Activated CD8-positive, alpha-beta T cell treated with anti-CD3 and anti-CD28 coated beads, Interleukin-2, amount 10 ng/mL, durations not matched to agents 7 days and 5 days (primary cell): ENCODE measurements around the gene VIT. TPM values are rescaled to one million over a fixed set of nuclear protein-coding genes. Genes with fewer than 3 reads are reported as not detected.

ENCODE experiments used
- ATAC-seq: fragments of 150-1000 bp; cut with Tn5 transposase; one replicate; pipeline ENCODE4 v1.10.0; 2021; ENCODE audit warnings: moderate library complexity
- CTCF ChIA-PET: fragments of 350-600 bp; sonication (Branson Sonifier 250); formaldehyde crosslinking; loops from one replicate; lab custom pipeline; 2021; ENCODE audit warnings: antibody characterized with exemption; lab: Charles Lee
- POLR2A ChIA-PET: fragments of 350-600 bp; sonication (Branson Sonifier 250); formaldehyde crosslinking; loops from one replicate; lab custom pipeline; 2021; ENCODE audit warnings: antibody characterized with exemption; lab: Charles Lee
- DNase-seq: peaks from one replicate; pipeline ENCODE4 v3.0.0-alpha.2; 2020
- H3K27ac Mint-ChIP-seq: one replicate; pipeline ENCODE4 v1.8.0; 2021; ENCODE audit warnings: mild to moderate bottlenecking, mixed read lengths
- H3K27me3 Mint-ChIP-seq: one replicate; pipeline ENCODE4 v1.8.0; 2021; ENCODE audit warnings: low read depth, mixed read lengths
- H3K36me3 Mint-ChIP-seq: one replicate; pipeline ENCODE4 v1.8.0; 2021; ENCODE audit warnings: low read depth, mixed read lengths
- H3K4me1 Mint-ChIP-seq: one replicate; pipeline ENCODE4 v1.8.0; 2021; ENCODE audit warnings: low read depth, mixed read lengths
- H3K4me3 Mint-ChIP-seq: one replicate; pipeline ENCODE4 v1.8.0; 2021; ENCODE audit warnings: mild to moderate bottlenecking, mixed read lengths
- H3K9me3 Mint-ChIP-seq: one replicate; pipeline ENCODE4 v1.8.0; 2022; ENCODE audit warnings: mixed read lengths; ENCODE audit not compliant: insufficient read depth
- total RNA-seq, 2 experiments: library from RNA; stranded (reverse); gene quantifications; one replicate each; pipeline ENCODE4 v1.2.3, GENCODE V29; 2021

VIT gene
- total RNA-seq, 2 experiments from 2014 or later, result not detected

DNA sequence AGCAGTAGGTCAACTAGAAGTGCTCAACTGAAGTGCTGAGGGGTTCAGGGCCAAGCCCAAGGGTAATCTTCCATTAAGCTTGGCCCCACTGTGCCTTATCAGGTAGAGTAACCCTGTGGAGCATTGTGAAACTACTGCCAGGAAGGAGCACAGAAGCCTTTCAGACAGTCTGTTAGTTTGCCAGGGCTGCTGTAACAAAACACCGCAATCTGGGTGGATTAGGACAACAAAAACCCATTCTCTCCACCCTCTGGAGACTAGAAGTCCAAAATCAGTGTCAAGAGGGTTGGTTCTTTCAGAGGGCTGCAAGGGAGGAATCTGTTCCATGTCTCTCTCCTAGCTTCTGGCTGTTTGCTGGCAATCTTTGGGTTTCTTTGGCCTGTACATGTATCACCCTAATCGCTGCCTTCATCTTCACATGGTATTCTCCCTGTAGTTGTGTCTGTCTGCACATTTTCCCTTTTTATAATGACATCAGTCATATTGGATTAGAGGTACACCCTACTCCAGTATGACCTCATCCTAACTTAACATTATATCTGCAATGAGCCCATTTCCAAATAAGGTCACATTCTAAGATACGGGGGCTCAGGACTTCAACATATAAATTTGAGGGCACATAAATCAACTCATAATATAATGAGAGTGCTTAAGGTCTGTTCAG lies 21.2 kb downstream of the VIT start:
- no peak overlapping the region for H3K27ac Mint-ChIP-seq
- H3K4me1 Mint-ChIP-seq, result no peaks in the 10 kb centered on the region
- no peak for DNase-seq
- no peak for ATAC-seq
- ChIA-PET CTCF (no interaction called here), POLR2A (no interaction called here)
- no peaks in the 10 kb centered on the region for H3K27me3 Mint-ChIP-seq
- H3K9me3 Mint-ChIP-seq, result no peaks in the 10 kb centered on the region
- H3K36me3 Mint-ChIP-seq, result no peaks in the 10 kb centered on the region
- H3K4me3 Mint-ChIP-seq, result no peak overlapping the region

DNA sequence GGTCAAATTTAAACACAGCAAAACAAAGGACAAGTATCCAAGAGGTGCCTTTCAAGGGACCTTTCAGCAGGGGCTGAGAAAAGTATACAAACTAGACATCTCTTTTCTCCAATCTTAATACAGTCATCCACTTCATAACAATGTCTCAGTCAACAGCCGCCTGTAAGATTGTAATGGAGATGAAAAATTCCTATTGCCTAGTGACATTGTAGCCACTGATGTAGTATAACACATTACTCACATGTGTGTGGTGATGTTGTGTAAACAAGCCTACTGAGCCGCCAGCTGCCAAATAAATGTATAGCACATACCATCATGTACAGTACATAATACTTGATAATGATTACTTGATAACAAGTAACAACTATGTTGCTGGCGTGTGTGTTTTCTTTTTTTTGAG lies 31.0 kb downstream of the VIT start:
- H3K9me3 Mint-ChIP-seq, result peaks cover 6% of the 10 kb centered on the region
- no peak overlapping the region for H3K27ac Mint-ChIP-seq
- no peaks in the 10 kb centered on the region for H3K4me1 Mint-ChIP-seq
- ATAC-seq, result no peak
- no peak for DNase-seq
- CTCF ChIA-PET, result no interaction called here
- no peak overlapping the region for H3K4me3 Mint-ChIP-seq
- H3K36me3 Mint-ChIP-seq, result no peaks in the 10 kb centered on the region
- POLR2A ChIA-PET, result no interaction called here
- H3K27me3 Mint-ChIP-seq, result peaks cover 2% of the 10 kb centered on the region

DNA sequence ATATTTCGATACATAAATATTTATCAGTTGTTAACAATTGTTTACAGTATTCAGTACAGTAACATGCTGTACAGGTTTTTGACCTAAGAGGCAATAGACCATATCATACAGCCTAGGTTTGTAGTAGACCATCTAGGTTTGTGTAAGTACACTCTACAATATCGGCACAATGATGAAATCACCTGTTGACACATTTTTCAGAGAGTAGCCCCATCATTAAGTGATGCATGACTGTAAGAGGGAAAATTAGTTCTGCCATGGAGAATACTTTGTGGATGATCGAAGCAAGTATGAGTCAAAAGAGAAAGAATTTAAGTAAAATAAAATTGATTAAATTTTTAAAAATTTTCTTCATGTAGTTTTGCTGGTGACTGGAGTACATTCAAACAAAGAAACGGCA lies 32.6 kb downstream of the VIT start:
- POLR2A ChIA-PET, result no interaction called here

DNA sequence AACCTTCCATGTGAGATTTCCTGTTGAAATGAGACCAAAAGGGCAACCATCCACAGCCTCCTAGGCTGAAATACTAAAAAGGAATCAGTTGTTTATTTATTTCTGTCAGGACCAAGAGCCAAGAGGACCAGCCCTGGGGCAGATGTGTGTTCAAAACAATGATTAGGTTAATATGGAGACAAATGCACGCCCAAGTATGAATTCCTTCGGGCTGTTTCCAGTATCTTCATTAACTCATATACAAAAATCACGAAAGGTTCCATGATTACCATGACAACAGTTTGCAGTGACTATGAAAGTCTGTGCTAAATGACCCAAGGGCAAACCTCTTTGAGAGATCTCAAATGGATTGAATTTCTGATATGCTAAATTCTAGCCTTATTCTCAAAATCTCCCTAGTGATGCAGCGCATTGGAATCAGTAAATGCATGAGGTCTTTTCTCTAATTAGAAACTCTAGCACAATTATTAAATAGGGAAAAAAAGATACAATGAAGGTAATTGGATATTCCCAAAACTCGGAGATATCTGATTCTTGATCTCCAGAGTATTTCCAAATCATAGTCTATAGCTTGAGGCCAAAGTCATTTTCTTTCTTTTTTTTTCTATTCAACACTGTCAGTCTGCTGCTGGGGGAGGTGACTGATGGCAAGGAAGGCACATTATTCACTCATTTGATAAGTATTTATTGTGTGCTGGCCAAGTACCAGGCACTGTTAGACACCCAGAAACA lies 35.6 kb downstream of the VIT start:
- Mint-ChIP-seq H3K27me3 (peaks cover 5% of the 10 kb centered on the region), H3K36me3 (no peaks in the 10 kb centered on the region), H3K4me1 (no peaks in the 10 kb centered on the region), H3K9me3 (peaks cover 6% of the 10 kb centered on the region), H3K27ac (no peak overlapping the region), H3K4me3 (no peak overlapping the region)
- ATAC-seq (no peak), DNase-seq (no peak)
- ChIA-PET POLR2A (no interaction called here), CTCF (no interaction called here)

More for the DNA sequence above, 32.6 kb downstream of the VIT start:
- Mint-ChIP-seq H3K4me3 (no peak overlapping the region), H3K36me3 (no peaks in the 10 kb centered on the region), H3K4me1 (no peaks in the 10 kb centered on the region), H3K27me3 (peaks cover 4% of the 10 kb centered on the region), H3K9me3 (peaks cover 6% of the 10 kb centered on the region), H3K27ac (no peak overlapping the region)
- CTCF ChIA-PET, result no interaction called here
- ATAC-seq, result no peak
- DNase-seq, result no peak

DNA sequence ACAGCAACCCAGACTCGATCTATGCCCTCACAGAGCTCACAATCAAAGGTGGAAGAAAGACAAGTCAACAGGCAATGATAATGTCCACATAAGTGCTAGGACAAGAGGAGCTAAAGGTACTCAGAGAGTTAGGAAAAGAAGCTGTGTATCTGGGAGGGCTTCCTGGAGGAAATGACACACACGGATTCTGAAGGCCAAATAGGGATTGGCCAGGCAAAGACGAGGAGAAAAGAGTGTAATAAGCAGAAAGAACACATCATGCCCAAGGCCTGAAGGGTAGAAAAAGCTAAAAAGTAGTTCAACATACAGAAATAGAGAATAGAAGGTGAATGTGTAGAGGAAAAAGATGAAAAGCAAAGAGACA lies 36.1 kb downstream of the VIT start:
- H3K9me3 Mint-ChIP-seq, result peaks cover 6% of the 10 kb centered on the region
- ChIA-PET POLR2A (no interaction called here), CTCF (no interaction called here)
- H3K36me3 Mint-ChIP-seq, result no peaks in the 10 kb centered on the region
- peaks cover 11% of the 10 kb centered on the region for H3K27me3 Mint-ChIP-seq
- no peak overlapping the region for H3K27ac Mint-ChIP-seq
- H3K4me3 Mint-ChIP-seq, result no peak overlapping the region
- H3K4me1 Mint-ChIP-seq, result no peaks in the 10 kb centered on the region
- no peak for DNase-seq
- ATAC-seq, result no peak

DNA sequence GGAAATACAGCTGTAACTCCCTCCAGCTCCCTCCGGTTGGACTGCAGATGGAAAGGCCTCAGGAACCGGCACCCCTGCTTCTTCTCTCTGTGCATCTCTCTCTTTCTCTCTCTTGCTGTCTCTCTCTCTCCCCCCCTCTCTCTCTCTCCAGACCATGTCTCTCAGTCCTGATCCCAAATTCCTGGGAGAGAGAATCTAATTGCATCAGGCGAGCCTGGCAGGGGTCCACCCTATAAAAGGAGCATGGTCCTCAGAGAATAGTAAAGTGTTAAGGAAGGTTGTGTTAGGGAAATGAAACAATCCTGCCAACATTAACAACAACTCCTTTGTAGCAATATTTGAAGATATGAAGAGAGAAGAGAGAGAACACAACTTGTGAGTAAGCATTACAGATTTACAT lies 36.7 kb downstream of the VIT start:
- Mint-ChIP-seq H3K4me3 (no peak overlapping the region), H3K9me3 (peaks cover 6% of the 10 kb centered on the region), H3K27ac (no peak overlapping the region), H3K4me1 (no peaks in the 10 kb centered on the region), H3K36me3 (no peaks in the 10 kb centered on the region), H3K27me3 (peaks cover 11% of the 10 kb centered on the region)
- CTCF ChIA-PET, result no interaction called here
- ATAC-seq (no peak), DNase-seq (no peak)
- POLR2A ChIA-PET, result no interaction called here

DNA sequence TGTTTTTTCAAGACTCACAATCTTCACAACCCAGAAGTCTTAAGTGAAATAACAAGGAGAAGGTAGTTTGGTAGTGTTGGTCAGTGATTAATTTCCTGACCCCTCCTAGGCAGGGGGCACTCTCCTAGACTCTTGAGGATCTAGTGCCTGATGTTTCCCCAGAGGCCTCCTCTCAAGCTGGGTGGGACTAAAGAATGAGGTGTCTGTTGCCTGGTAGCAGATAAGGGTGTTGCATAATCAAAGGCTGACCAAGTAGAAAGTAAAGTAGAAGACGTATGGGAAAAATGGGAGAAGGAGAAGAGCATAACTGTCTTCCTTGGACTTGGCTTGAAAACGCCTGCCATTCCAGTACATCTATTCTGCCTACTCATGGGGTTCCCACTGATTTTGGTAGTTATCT lies 37.8 kb downstream of the VIT start:
- ATAC-seq (no peak), DNase-seq (no peak)
- Mint-ChIP-seq H3K27ac (no peak overlapping the region), H3K9me3 (peaks cover 6% of the 10 kb centered on the region), H3K4me3 (no peak overlapping the region), H3K27me3 (peaks cover 14% of the 10 kb centered on the region), H3K4me1 (no peaks in the 10 kb centered on the region), H3K36me3 (no peaks in the 10 kb centered on the region)
- POLR2A ChIA-PET, result no interaction called here
- CTCF ChIA-PET, result no interaction called here

DNA sequence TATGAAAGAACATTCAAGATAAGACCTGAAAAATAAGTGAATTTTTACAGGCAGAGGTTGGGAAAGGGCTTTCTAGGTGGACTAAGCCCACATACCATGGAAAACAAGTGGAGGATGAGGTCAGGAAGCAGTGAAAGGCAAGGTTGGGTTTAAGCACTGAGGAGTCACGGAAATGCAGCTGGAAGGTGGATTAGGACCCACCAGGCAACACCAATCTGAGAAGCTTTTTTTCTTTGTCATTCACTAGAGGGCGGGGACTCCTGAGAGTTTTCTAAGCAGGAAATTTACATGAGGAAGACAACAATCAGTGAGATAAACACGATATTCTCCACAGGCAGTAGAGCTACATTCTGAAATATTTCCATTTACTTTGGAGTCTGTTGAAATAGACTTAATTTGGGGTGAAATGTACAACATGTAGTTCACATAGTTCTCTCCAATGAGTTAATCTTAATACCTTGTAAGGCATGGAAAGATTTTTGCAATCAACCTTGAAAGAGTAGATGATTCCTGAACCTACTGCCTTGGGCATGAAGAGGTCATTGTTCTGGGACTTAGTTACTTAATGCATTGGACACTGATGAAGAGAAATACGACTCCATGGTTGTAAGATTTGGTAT lies 40.7 kb downstream of the VIT start:
- no peak for ATAC-seq
- DNase-seq, result no peak
- CTCF ChIA-PET, result interaction anchor here (0.6 kb wide), 1 partner anchor 112 kb away, joined by 3 read pairs; no protein-coding TSS in a partner anchor
- H3K4me3 Mint-ChIP-seq, result no peak overlapping the region
- H3K4me1 Mint-ChIP-seq, result peaks cover 20% of the 10 kb centered on the region
- no peaks in the 10 kb centered on the region for H3K36me3 Mint-ChIP-seq
- no peak overlapping the region for H3K27ac Mint-ChIP-seq
- POLR2A ChIA-PET, result no interaction called here
- peaks cover 25% of the 10 kb centered on the region for H3K27me3 Mint-ChIP-seq
- no peaks in the 10 kb centered on the region for H3K9me3 Mint-ChIP-seq

DNA sequence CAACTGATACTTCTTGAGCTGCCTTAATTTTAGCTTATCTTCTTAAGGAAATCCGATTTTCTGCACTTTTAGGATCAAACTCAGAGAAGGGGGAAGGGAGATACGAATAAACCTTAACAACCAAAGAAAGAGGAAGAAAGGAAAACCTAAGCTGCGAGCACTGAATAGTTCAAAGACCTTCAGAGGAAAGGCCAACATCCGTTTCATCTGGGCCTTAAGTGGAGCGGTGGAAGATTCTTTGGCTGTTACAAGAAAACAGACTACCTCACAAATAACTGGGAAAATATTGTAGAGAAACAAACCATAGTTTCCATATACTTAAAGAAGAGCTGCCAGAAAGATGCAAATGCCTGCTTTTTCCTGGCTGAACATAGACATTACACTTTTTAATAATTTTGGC lies 43.6 kb downstream of the VIT start:
- Mint-ChIP-seq H3K9me3 (no peaks in the 10 kb centered on the region), H3K27ac (no peak overlapping the region), H3K4me1 (peaks cover 20% of the 10 kb centered on the region), H3K36me3 (no peaks in the 10 kb centered on the region), H3K4me3 (no peak overlapping the region), H3K27me3 (peaks cover 29% of the 10 kb centered on the region)
- CTCF ChIA-PET, result no interaction called here
- ATAC-seq, result no peak
- no peak for DNase-seq
- POLR2A ChIA-PET, result no interaction called here

DNA sequence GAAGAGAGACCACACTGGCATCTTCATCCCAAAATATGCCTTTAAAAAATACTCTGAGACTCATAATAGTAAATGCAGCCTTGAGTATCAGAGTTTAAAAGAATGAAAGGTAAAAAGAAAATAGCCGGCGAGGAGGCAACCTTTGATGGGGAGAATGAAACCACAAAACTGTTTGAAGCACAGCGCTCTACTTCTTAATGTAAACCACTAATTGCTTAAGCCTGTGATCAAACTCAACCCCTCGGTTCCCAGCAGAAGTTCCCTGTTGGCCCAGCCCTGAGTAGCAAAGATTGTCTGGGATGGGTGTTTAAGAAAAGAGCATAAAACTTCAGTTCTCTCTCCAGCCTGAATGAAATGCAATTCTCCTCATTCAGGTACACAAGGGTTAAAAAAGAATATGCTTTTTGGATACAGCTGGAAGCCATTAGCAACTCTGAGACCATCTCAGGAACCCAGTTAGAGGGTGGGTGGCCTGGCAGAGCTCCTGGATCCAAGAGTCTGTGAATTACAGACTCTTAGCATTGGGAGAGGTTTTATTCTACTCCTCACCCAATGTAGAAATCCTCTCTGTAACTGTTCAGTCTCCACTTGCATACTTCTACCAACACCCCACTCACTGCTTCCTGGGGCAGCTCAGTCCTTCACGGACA lies 44.8 kb downstream of the VIT start:
- H3K4me1 Mint-ChIP-seq, result peaks cover 20% of the 10 kb centered on the region
- ATAC-seq (no peak), DNase-seq (no peak)
- H3K9me3 Mint-ChIP-seq, result no peaks in the 10 kb centered on the region
- H3K27ac Mint-ChIP-seq, result no peak overlapping the region
- H3K36me3 Mint-ChIP-seq, result no peaks in the 10 kb centered on the region
- POLR2A ChIA-PET, result no interaction called here
- H3K27me3 Mint-ChIP-seq, result peaks cover 34% of the 10 kb centered on the region
- H3K4me3 Mint-ChIP-seq, result no peak overlapping the region
- CTCF ChIA-PET, result no interaction called here

DNA sequence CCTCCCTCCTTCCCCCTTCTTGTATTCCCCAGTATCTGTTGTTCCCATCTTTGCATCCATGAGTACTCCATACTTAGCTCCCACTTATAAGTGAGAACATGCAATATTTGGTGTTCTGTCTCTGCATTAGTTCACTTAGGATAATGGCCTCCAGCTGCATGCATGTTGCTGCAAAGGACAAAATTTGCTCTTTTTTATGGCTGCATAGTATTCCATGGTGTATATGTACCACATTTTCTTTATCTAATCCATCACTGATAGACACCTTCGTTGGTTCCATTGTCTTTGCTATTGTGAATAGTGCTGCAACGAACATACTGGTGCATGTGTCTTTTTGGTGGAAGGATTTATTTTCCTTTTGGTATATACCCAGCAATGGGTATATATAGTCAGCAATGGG lies 47.4 kb downstream of the VIT start:
- peaks cover 20% of the 10 kb centered on the region for H3K4me1 Mint-ChIP-seq
- H3K36me3 Mint-ChIP-seq, result no peaks in the 10 kb centered on the region
- ATAC-seq (no peak), DNase-seq (no peak)
- ChIA-PET POLR2A (no interaction called here), CTCF (no interaction called here)
- H3K27ac Mint-ChIP-seq, result no peak overlapping the region
- no peak overlapping the region for H3K4me3 Mint-ChIP-seq
- H3K9me3 Mint-ChIP-seq, result no peaks in the 10 kb centered on the region
- peaks cover 39% of the 10 kb centered on the region for H3K27me3 Mint-ChIP-seq

DNA sequence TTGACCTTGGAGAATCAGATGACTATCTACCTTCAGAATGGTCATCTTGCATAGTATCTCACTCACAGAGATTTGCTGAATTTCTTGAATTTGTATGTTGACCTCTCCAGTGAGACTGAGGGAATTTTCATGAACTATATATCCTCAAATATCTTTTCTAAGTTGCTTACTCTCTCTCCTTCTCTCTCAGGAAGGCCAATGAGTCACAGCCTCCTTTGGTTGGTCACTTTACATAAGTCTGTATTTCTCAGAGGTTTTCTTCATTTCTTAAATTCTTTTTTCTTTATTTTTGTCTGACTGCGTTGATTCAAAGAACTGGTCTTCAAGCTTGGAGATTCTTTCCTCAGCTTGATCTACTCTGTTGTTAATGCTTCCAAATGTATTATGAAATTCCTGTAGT lies 51.7 kb downstream of the VIT start:
- ATAC-seq, result no peak
- H3K36me3 Mint-ChIP-seq, result no peaks in the 10 kb centered on the region

More for the DNA sequence above, 51.7 kb downstream of the VIT start:
- ChIA-PET CTCF (no interaction called here), POLR2A (no interaction called here)
- Mint-ChIP-seq H3K27ac (no peak overlapping the region), H3K4me3 (no peak overlapping the region), H3K9me3 (no peaks in the 10 kb centered on the region), H3K27me3 (peaks cover 30% of the 10 kb centered on the region), H3K4me1 (no peaks in the 10 kb centered on the region)
- no peak for DNase-seq
